LHCN-M2 (cell line): Measurements from ENCODE around the gene RYR2. TPM values are rescaled to one million over a fixed set of nuclear protein-coding genes. Genes with fewer than 3 reads are reported as not detected.

Source experiments
- DNase-seq: peaks from one replicate; pipeline ENCODE4 v3.0.0-alpha.2; 2012; ENCODE audit warnings: low read depth
- polyA plus RNA-seq: library from polyadenylated mRNA; unstranded; fragments of >200 nt; gene quantifications from one replicate; pipeline ENCODE4 v1.2.1, GENCODE V29; 2012; ENCODE audit warnings: missing spikeins
- total RNA-seq: library from RNA; depleted of rRNA; stranded (reverse); fragments of >200 nt; gene quantifications from 2 replicates; pipeline ENCODE4 v1.2.3, GENCODE V29; 2014; rRNA removed

RYR2 gene
- total RNA-seq = 0.06 TPM in 1 of 2 replicates, not detected in the other
- not detected for polyA plus RNA-seq

DNA sequence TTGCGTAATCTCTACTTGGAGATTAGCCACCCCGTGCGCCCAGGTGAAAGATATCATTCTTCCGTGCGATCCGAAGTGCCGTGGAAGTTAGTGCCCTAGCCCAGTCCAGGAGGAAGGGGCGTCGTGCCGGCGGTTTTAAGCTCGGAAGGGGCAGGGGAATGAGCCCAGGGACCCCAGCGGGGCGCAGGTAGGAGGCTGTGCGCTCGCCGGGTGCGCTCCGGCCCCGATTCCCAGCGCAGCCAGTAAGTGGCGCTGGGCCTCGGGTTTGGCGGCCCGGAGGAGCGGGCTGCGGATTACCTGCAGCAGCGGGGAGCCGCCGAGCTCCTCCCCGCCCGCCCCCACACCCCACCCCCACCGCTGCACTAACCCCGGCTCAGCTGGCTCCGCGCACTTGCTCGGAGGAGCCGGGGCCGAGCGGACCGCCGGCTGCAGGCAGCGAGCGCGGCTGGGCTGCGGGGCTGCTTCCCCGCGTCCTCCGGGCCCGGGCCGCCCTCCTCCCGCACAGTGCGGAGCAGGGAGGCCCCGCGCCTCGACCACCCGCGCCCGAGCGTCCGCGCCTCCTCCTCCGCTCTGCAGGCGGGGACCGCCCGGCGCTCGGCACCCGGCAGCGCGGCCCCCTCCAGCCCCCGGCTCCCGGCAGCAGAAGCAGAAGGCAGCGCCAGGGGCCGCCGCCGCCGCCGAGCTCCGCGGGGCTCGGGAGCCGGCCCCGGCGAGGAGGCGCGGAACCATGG, at the start of gene RYR2:
RYR2 (plus strand) TSS at position 390 of the 731 bp plus-strand sequence; CDS start at position 728, 338 bp downstream.
- no peak for DNase-seq

- no peak for DNase-seq
Observed at GRCh38 chr1:236992449-236992848, 49.5 kb upstream of the RYR2 start.

DNA sequence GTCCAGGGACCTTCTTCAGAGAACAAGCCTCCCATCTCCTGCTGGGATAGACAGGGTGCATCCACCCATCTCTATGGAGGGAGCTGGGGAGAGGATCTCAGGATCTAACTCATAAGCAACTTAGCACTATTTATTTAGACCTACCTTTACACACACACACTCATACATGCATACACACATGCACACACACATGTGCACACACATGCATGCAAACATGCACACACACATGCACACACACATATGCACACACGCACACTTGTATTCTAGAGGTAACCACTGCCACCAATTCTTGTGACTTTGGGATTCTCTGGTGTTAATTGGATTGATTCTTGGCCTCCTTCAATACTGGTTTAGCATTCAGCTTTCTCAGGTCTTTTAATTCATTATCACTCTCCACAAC, 47.5 kb upstream of the RYR2 start:
- no peak for DNase-seq

DNA sequence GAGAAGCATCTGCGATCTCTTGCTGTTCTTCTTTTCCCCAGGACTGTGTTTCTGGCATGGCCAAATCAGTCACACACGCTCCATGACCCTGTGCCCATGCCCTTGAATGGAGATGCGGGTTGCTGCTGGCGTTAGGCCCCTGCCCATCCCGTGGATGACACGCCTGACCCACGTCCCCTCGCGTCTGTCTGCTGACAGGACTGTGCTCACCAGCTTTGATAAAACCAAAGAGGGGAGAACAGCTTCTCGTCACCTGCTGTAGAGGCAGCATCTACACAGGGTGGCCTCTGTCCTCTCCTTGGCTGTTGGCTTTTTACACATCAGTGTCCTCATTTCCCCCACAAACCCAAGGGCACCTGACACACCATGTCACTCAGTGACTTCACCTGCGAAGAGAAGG, 44.6 kb upstream of the RYR2 start:
- no peak for DNase-seq

DNA sequence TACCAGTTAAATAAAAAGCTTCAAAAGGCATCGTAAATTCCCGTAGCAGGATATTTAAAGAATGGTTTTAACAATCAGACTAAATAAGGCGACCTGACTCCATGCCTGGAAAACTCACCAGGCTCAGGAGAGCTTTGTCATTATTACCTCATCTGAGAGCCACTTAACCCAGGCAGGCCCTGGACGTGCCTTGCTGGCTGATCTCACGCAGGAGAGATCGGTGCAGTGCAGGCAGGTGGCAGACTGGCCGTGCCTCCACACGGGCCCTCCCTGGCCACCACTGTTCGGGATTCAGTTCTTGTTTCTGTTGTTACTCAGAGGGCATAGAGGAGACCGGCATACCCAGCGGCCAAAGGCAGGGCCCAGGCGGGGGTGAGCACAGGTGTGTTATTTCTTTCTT, 44.1 kb upstream of the RYR2 start:
- no peak for DNase-seq

GRCh38 chr1:236998546-236998945, 43.4 kb upstream of the RYR2 start:
- DNase-seq = no peak

DNA sequence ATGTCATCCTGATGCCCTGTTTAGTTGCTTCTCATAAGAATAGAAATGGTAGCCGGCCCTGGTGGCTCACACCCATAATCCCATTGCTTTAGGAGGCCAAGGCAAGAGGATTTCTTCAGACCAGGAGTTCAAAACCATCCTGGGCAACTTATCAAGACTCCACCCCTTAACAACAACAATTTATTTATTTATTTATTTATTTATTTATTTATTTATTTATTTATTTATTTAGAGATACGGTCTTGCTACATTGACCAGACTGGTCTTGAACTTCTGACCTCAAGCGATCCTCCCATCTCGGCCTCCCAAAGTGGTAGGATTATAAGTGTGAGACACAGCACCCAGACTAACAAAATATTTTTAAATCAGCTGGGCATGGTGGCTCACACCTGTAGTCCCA, 41.8 kb upstream of the RYR2 start:
- DNase-seq = no peak

DNA sequence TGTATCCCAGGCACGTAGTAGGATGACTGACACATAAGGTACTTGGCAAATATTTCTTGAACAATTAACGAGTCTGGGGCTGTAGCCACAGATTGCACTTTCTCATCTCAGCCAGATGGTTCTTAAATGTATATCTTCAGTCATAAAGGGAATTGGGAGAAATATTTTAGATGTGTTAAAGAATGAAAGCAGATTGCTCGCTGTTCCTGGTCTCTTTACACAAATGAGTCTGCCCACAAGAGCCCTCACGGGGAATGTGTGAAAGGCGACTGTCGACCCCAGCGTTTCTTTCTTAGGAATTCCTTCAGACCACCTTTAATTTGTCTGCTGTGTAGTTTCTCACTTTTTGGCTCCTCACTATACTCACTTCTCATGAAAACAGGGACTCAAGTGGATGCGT, 38.5 kb upstream of the RYR2 start:
- DNase-seq = no peak

GRCh38 chr1:237004116-237004515, 37.9 kb upstream of the RYR2 start, which contains the start of gene MT1HL1:
Gene MT1HL1, minus strand, starts transcription at chr1:237004441. Its CDS starts 69 bp downstream, at chr1:237004372.
- DNase-seq = no peak

- no peak for DNase-seq
Observed at GRCh38 chr1:237005674-237006073, 36.3 kb upstream of the RYR2 start.

GRCh38 chr1:237007147-237007881, 34.7 kb upstream of the RYR2 start:
- no peak for DNase-seq

- DNase-seq = no peak
Observed at GRCh38 chr1:237009611-237010010, 32.4 kb upstream of the RYR2 start.

GRCh38 chr1:237011432-237011831, 30.6 kb upstream of the RYR2 start:
- DNase-seq = no peak

- DNase-seq = no peak
Observed at GRCh38 chr1:237012361-237012760, 29.6 kb upstream of the RYR2 start.

DNA sequence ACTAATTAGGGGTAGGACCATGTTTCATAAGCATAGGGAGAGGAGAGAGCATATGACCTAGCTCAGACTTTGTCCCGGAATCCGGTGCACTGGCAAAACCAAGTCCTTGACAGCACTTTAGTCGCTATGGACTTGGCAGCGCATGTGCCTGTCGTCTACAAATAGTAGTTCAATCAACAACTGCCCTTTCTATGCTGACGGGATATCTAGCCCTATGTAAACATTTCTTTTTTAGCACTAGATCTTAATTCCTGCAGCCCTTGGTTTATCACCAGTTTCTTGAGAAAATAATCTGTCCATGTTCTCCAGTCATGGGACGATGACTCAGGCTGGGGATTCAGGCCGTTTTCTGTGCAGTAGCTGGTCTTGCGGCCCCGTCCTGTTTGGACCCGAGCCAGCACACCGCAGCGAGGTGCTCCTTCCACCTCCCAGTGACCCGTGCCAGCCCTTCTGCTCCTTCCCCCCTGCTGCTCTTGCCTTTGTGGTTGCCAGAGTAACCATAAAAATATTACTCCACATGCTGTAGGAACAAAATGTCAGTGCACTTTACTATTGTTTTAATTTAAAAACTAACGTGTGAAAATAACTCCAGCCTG, 29.1 kb upstream of the RYR2 start:
- DNase-seq = peak; percentile 4

GRCh38 chr1:237013608-237014007, 28.4 kb upstream of the RYR2 start:
- DNase-seq = no peak

DNA sequence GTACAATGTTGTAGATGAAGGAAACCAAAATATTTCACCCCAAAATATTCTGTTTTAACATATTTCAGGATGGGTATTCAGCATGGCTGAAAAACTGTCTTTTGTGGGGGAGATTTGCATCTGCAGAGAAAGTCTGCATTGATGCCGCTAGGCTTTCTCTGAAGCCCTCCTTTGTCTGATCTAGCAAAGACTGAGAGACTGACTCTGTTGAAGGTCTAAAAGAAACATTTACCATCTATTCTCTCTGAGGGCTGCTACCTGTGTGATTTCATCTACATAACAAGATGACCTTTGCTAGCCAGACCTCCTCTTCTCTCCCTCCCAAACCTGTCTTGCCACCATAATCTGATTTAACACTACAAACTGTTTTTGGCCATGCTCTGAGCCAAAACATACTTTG, 25.4 kb upstream of the RYR2 start:
- no peak for DNase-seq

DNA sequence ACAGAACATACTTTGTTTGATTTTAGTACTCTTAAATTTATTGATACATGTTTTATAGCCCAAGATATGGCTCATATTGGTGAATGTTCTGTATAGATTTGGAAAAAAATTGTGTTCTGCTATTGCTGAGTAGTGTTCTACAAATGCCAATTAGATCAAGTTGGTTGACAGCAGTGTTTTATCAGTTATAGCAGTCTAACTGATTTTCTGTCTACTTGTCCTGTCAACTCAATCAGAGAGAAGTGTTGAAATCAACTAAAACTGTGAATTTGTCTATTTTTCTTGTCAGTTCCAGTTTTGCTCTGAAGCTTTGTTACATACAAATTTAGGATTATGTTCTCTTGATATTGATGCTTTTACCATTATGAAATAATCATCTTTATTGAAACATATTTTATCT, 23.1 kb upstream of the RYR2 start:
- no peak for DNase-seq

DNA sequence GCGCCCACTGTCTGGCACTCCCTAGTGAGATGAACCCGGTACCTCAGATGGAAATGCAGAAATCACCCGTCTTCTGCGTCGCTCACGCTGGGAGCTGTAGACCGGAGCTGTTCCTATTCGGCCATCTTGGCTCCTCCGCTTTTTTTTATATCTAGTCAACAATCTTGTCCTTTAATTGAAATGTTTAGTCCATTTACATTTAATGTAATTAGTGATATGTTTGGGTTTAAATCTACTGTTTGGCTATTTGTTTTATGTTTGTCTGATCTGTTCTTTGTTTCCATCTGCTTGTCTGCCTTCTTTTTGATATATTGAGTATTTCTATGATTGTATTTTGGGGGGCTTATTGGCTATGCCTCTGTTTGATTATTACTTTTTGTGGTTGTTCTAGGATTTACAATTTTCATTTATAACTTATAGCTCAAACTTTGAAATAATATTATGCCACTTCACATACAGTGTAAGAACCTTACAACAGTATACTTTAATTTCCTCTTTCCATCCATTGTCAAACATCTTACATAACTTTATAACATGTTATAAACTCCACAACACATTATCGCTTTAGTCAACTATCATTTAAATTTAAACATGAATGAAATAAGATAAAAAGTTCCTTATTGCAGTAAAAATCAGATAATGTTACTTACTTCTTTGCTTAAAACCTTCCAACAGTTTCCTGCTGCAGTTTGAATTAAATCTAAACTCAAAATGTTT, 16.5 kb upstream of the RYR2 start:
- no peak for DNase-seq

DNA sequence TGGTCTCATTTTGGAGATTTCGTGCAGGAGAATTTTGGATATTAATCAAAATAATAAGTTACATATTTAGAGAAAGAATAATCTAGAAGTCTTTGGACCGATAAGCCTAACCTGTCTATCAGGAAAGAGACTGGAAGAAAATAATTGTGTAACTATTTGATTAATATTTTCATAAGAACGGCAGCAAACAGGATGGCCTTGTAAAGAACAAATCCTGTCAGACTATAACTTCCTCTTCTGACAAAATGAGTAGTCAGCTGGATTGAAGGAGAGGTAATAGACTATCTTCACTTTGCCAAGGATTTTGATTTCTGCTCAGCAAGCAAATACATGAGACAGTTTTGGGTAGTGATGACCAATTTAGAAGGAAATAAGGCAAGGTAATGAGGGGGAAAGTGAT, 12.7 kb upstream of the RYR2 start:
- DNase-seq = no peak

- no peak for DNase-seq
Observed at GRCh38 chr1:237029850-237030535, 12.0 kb upstream of the RYR2 start.
